NCI-H345 (cell line): ENCODE results near the gene NFIA.
"Not testable (repeated sequence)": the region's sequence is repeated elsewhere in the genome, so short reads cannot be mapped to it uniquely, and the experiment has no call there.

Experiments
- DNase-seq: peaks from one replicate; lab custom pipeline; 2025; lab: John Stamatoyannopoulos, UW

The NFIA gene

GRCh38 chr1:61457526-61458040 is 375.2 kb downstream of the NFIA start:
- DNase-seq: no peak

GRCh38 chr1:61459345-61459744 is 377.0 kb downstream of the NFIA start:
- no peak for DNase-seq

GRCh38 chr1:61460191-61460590 is 377.8 kb downstream of the NFIA start:
- no peak for DNase-seq

GRCh38 chr1:61461406-61462384 is 379.3 kb downstream of the NFIA start:
- DNase-seq: no peak

- DNase-seq: no peak
These were observed 380.3 kb downstream of the NFIA start for GRCh38 chr1:61462628-61463027.

- no peak for DNase-seq
These were observed 380.9 kb downstream of the NFIA start for GRCh38 chr1:61463220-61463619.

DNA sequence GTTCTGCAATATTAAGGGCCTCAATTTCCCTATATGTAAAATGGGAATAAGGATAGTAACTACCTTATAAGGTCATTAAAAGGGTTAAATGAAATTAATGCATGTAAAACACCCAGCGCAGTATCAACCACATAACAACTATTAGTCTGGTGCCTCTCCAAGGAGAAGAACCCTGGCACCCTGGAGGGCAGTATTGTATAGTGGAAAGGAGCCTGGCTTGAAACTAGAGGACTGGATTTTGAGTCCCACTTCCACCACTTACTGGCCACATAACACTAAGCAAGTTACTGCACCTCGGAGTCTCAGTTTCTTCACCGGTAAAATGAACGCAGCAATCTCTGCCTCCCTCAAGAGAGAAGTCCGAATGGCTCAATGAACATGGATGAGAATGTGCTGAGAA is 385.5 kb downstream of the NFIA start:
- not testable (repeated sequence) for DNase-seq

DNA sequence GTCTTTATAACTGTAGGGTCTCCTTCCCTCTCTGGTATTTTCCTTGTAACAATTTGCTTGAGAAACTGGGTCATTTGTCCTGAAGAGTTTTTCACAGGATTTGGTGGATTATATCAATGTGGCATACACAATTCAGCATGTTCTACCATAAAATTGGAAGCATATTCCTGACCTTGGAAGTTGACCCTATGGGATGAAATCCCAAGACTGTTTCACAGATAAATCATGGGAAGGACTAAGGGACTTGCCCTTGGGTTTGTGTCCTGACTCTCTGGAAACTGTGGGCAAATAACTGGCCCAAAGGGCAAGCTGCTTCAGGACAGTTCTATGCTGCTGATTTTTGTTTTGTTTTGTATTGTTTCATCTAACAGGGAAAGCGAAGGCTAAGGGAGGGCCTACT is 387.0 kb downstream of the NFIA start:
- DNase-seq: no peak

- DNase-seq: no peak
These were observed 390.5 kb downstream of the NFIA start for GRCh38 chr1:61472876-61473275.

DNA sequence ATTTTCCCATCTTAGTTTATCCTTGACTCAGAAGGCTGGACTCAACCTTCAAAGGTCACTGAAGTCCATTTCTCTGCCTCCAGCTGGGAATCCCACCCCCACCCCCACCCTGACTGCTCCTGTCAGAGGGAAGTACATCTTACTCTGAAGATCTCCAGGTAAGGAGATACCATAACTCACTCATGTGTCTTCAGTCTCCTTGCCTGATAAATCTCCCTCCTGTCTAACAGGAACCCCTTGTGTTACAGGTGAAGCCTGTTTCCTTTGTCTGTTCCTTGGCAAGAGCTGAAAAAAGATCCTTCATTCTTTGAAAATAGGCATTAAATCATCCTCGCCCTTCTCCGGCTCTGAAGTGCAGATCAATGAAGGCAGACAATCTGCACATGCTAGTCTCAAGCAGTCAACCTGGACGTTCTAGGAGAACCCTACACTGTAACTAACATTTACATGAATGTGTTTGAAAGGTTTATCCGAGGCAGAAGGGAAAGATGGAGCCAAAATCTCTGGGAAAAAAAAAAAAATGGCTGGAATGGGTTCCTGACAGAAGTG is 392.0 kb downstream of the NFIA start:
- DNase-seq: no peak

DNA sequence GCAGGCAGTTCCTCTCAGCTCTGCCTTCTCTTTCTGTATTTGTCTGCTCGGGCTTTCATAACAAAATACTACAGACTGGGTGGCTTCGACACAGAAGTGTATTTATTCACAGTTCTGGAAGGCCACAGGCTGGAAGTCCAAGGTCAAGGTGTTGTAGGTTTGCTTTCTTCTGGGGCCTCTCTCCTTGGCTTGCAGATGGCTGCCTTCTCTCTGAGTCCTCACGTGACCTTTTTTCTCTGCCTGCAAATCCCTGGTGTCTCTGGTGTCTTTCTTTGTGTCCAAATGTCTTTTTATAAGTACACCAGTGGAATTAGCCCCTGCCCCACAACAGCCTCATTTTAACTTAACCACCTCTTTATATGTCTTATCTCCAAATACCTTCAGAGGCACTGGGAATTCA is 392.6 kb downstream of the NFIA start:
- DNase-seq: no peak

GRCh38 chr1:61477301-61477700 is 394.9 kb downstream of the NFIA start:
- no peak for DNase-seq

DNA sequence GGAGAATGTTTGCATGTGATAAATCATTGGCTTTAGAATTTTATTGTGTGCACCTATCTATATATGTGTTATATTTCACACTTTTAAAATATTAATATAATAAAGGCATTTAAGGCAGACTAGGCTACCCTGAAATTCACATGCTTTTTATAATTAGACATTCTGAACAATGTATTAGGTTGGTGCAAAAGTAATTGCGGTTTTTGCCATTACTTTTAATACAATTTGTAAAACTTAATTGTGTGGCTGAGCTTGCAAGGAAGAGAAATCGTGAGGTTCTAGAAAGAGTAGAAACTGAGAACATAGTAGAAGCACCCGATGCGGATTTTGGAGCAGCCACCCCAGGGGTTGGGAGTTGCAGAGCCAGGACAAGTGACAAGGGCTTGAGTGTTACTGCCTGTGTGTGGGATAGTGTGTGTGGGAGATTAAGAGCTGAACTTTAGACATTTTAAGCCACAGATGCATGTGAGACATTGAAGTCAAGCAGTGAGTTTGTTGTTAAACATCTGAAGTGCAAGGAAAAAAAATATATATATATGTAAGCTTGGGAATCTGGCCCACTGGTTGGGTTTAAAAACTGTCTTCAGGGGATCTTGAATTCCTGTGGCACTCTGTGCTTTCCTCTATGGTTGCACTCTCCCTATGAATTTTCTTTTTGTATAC is 398.0 kb downstream of the NFIA start:
- no peak for DNase-seq

- DNase-seq: no peak
These were observed 399.0 kb downstream of the NFIA start for GRCh38 chr1:61481315-61481715.

DNA sequence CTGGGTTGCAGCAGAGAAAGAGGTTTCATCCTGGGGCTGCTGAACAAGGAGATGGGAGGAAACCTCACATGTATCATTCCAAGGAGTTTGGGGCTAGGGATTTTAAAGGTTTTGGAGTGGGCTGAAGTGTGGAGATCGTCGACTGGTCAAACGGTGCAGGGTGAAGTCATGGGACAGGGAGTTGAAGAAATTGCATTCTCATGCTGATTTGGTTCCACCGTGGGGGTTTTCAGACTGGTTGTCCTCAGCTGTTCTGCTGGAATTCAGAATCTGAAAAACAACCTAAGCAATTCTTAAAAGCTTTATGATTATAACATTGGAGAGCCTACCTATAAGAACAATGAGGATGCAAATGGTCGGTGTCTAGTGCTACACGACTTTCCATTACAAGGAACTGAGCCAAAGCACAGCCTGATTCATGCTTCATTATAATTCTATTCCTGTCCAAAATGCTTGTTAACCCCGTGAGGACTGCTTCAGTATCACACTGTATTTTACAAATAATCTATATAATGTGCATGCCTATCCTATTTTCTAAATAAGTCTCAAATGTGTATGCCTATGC is 399.9 kb downstream of the NFIA start:
- no peak for DNase-seq

DNA sequence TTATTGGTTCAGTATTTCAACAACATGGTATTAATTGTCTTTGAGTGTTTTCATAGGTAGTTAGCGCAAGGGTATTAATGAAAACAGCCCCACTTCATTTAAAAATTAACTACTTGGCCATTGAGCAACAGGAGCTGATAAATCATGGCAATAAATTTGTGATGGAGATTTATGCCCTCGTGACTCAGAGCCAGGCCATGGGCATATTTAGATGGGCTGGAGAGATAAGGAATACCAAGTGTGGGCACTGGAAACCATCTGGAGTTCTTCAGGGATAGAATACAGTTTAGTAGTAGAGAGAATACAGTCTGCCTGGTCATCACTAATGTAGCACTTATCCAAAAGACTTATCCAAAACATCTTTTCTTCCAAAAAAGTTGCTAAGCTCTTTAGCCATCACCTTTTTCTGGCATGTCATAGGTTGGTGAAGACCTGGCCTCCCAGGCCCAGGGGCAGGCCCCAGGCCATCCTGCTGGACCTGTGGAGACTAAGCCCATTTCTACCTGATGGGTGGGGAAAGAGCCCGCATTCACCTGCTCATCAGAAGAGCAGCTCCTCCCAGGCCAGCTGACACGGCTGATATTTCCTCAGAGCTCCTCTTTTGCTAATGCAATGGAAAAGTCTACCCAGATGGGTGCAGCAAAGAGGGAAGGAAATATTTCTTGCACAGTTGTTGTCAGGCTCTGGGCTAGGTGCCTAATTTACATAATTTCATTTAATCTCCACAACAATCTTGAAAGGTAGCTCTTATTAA is 404.6 kb downstream of the NFIA start:
- no peak for DNase-seq

DNA sequence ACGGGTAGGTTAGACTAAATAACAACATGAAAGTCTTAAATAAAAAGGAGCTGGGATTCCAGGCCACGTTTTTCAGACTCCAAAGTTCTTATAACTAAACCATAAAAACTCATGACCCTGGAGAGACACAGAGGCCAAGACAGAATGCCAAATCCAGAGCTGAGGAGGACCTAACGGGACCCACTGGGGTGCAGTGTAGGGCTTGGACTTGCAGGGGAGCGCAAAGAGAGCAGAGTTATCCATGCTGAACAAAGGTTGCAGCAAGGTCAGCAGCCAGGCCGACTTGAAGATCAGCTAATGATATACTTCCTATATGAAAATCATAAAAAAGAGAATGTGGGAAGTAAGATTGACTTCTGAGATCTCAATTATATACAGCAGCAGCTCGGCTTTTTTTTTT is 405.4 kb downstream of the NFIA start:
- DNase-seq: no peak

- no peak for DNase-seq
These were observed 408.6 kb downstream of the NFIA start for GRCh38 chr1:61490924-61491323.

GRCh38 chr1:61491497-61491896 is 409.1 kb downstream of the NFIA start:
- no peak for DNase-seq

DNA sequence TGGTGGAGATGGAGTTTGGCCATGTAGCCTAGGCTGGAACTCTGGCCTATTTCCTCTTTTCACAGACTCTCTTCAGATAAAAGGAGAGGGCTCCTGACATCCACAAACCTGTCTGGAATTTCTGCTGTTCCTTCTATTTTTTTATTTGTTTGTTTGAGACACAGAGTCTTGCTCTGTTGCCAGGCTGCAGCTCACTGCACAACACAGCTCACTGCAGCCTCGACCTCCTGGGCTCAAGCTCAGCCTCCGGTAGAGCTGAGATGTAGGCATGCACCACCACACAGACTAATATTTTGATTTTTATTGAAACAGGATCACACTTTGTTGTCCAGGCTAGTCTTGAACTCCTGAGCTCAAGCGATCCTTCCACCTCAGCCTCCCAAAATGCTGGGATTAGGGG is 411.6 kb downstream of the NFIA start:
- DNase-seq: no peak

DNA sequence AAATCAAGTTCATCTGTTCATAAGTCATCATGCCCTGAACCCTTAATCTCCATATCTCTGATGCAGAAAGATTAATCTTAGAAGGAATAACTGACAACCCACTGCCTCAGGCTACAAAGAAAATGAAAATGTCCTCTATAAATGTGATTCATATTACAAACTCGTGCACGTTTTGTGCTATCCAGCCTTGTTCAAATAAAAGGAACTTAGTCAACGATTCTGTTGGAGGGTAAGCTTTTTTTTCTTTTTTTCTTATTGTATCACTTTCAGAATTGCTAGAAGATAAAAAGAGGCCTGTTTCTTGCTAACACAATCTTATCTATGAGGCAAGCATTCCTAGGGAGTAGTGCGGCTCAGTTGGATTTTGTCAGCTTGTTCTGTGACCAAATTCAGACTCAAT is 414.1 kb downstream of the NFIA start:
- DNase-seq: no peak

DNA sequence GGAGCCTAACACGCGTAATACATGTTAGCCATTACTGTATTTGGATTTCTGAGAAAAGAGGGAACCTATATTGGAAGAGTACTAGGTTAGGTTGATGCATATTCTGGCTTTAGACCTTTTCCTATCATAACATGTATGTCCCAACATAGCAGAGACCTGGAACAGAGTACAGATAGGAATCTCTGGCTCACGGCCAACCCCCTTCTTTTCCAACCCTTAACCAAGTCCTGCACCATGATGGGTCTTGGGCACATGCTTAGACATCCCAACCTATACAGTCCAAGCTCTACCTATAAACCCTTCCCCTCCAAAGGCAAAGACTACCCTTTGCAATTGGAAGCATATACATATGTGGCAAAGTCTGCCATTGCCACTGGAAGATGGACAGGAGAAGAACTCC is 414.7 kb downstream of the NFIA start:
- no peak for DNase-seq
